ENCODE measurements around the gene SMTNL2.
"Not testable (repeated sequence)": the region's sequence is repeated elsewhere in the genome, so short reads cannot be mapped to it uniquely, and the experiment has no call there.

Gene SMTNL2

GRCh38 chr17:4604736-4605135 lies 20.4 kb downstream of the SMTNL2 start:
- not testable (repeated sequence) for DNase-seq

GRCh38 chr17:4605826-4606225 lies 21.5 kb downstream of the SMTNL2 start:
- no peak for DNase-seq

DNA sequence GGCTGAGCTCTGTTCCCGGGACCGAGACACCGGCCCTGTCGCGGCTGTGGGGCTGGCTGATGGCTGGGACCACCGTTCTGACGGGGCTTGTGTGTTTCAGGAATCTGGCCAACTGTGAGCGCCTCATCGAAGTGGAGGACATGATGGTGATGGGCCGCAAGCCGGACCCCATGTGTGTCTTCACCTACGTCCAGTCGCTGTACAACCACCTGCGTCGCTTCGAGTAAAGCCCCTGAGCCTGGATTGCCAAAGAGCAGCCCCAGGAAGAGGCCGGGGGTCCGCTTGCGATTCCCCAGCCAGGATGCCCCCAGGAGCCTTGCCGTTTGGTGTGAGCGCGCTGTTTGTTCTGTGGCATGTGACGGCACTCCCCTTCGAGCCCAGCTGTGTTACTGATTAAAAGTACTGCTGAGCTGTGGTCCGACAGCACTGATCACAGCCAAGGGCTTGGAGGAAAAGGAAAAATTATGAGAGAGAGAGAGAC lies 23.0 kb downstream of the SMTNL2 start:
- DNase-seq, result no peak

DNA sequence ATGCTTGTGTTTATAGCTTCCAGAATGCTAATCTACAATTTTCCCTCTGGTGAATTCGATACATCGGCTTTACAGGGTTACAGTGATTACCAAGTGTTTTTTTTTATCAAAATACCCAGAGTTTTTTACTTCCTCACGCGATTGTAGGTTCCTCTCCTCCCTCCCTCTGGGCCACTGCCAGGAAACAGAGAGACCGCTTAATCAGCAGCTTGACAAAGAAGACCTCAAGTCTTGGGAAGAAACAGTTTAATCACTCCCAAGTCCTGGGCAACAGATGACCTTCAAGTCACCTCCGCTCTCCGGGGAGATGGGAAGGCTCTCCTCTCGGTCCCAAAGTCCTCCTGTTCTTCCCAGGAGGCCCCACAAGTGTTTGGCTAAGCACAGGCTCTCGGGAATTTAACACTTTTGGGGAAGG lies 23.5 kb downstream of the SMTNL2 start:
- DNase-seq, result no peak

- no peak for DNase-seq
Measured at GRCh38 chr17:4609761-4610160, 25.4 kb downstream of the SMTNL2 start.

DNA sequence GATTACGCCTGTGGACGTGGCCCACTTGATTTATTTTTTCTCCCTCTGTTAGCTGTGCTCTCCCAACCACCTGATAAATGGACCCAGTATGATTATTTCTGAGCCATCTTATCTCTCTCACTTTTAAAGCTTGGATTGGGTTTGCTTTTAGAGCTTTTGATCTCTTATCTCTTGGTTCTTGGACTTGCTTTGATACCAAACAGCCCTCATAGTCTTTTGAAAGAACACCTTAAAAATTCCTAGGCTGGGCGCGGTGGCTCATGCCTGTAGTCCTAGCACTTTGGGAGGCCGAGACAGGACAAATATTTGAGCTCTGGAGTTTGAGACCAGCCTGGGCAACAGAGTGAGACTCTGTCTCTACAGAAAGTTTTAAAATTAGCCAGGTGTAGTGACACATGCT lies 25.8 kb downstream of the SMTNL2 start:
- no peak for DNase-seq

GRCh38 chr17:4610656-4611055 lies 26.3 kb downstream of the SMTNL2 start:
- no peak for DNase-seq

GRCh38 chr17:4616476-4616875 lies 32.1 kb downstream of the SMTNL2 start:
- DNase-seq, result no peak

DNA sequence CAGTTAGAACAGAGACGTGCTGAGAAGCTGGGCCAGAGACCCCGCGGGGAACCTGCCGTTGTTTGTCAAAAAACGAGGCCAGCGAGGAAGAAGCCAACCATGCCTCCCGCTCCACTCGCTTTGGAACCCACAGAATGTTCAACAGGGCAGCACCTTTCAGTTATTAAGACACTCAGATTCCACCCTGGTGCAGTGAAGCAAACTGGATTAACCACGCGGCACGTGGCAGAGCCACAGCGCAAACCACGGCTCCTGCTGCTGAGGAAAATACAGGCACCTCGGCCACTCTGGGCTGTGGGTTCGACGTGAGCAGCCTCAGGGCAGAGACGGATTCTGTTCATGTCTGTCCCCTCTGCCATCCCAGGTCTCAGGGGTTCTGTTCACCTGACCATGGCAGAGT lies 32.8 kb downstream of the SMTNL2 start:
- no peak for DNase-seq

DNA sequence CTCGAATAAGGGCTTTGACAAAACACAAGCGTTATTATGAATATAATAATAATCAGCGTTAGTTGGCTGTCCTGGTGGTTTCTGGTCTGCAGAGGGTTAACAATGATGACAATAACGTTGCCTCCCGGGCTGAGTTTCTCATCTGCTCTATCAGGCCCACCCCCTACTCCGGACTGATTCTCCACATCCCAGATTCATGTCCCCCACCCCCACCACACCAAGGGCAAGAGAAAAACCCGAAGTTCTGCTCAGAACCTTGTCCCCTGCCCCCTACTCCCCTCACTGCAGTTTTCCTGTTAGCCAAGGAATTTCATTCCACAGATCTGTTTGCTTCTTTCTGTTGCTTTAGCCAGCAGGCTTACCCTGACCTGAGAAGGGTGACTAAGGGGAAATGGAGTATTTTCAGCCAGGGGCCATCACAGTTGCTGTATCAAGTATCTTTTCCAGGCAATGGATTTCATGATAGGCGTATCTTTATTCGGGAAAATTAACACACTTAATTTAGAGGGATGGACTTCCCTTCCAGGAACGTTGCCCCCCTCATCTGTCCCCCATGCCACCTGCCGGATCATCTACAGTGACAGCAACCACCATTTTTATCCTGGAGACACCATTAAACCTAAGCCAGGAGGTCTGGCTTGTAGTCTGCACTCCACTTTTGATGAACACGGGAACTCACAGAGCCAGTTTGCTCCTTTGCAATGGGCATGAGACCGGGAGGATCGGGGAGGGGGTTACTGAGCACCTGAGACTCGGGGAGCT lies 33.4 kb downstream of the SMTNL2 start:
- no peak for DNase-seq

- DNase-seq, result no peak
Measured at GRCh38 chr17:4620531-4621101, 36.3 kb downstream of the SMTNL2 start.

DNA sequence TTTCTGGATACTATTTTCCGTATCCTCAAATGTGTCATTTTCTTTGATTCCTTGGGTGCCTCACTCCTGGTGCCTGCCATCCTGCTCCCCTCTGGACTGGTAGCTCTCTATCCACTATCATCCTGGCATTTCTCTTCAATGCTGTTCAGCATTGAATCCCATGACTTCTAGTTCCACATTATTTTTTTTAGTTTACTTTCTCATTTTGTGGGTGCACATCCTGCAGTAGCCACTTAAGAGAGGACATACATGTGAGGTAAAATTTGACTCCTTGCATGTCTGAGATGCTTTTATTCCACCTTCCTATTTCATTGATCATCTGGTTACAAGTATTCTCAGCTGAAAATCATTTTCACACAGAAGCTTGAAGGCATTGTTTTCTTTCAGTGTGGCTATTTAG lies 38.0 kb downstream of the SMTNL2 start:
- DNase-seq, result no peak

- no peak for DNase-seq
Measured at GRCh38 chr17:4623249-4623648, 38.9 kb downstream of the SMTNL2 start.

DNA sequence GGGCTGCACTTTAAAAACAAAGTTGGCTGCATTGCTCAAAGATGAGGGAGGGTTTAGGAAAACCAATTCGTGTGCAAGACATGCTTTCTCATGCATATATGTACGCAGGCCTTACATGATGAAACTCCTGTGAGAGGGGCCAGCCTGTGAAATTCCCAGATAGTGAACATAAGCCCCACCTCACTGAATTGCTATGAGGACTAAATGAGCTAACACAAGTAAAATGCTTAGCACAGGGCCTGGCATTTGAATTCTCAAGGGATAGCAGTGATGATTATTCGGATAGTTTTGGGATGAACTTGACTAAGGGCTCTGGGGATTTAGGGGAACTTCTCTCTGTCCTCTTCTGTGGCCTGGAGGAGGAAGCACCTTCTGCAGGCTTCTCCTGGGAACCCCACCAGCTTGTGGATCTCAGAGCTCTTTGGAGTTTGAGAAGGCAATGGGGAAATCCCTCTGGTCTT lies 40.2 kb downstream of the SMTNL2 start:
- DNase-seq, result not testable (repeated sequence)

- DNase-seq, result no peak
Measured at GRCh38 chr17:4625181-4625617, 40.9 kb downstream of the SMTNL2 start.

GRCh38 chr17:4626734-4627256 lies 42.5 kb downstream of the SMTNL2 start:
- no peak for DNase-seq

DNA sequence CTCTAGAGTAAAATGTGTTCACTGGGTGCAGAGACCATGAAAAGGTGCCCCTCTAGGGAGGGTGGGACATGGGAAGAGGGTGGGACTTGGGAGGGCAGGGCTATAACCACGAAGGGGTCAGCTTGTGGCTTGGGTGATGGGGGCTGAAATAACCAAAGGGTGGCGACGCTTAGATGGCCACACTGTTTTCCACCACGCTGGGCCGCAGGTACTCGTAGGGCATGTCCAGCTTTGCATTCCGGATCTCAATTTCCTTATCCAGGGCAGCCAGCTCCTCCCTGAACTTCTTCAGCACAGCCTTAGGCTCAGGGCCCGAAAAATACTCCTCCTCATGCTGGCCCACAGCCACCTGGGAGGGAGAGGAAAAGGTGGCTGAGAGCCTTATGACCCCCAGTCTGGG lies 47.1 kb downstream of the SMTNL2 start:
- DNase-seq, result no peak

DNA sequence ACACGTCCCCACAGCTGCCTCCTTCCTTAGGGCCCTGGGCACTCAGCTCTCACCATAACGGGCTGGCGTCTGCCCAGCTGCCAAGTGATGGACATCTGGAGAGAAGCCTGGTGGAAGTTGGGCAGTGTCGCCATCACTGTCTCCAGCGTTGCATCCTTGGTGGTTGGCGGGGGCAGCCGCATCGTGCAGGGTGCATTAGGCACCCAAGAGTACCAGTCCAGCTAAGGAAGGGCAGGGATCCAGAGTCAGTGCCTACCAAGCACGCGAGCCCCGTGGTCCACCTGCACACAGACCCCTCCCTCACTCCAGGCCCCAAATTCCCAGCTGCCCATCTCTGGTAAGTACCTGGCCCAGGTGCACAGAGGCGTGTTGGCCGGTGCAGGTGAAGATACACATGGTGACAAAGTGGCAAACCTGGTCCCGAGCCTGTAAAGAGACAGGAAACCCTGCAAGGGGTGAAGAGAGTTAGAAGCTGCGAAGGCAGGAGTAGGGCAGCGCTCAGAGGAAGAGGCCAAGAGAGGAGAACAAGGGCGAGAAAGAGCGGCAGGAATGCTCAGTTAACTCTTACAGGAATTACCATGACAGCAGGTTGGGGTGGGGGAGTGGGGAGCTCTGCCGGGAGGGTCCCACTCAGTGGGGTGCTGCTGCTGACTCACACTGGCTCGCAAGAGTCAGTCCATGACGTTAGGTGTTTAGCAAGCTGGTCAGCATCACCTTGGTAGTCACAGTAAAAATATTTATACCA lies 47.7 kb downstream of the SMTNL2 start:
- DNase-seq, result no peak

- no peak for DNase-seq
Measured at GRCh38 chr17:4632581-4632920, 48.2 kb downstream of the SMTNL2 start.

- no peak for DNase-seq
Measured at GRCh38 chr17:4633643-4634042, 49.3 kb downstream of the SMTNL2 start.

- no peak for DNase-seq
Measured at GRCh38 chr17:4634976-4635375, 50.6 kb downstream of the SMTNL2 start.

DNA sequence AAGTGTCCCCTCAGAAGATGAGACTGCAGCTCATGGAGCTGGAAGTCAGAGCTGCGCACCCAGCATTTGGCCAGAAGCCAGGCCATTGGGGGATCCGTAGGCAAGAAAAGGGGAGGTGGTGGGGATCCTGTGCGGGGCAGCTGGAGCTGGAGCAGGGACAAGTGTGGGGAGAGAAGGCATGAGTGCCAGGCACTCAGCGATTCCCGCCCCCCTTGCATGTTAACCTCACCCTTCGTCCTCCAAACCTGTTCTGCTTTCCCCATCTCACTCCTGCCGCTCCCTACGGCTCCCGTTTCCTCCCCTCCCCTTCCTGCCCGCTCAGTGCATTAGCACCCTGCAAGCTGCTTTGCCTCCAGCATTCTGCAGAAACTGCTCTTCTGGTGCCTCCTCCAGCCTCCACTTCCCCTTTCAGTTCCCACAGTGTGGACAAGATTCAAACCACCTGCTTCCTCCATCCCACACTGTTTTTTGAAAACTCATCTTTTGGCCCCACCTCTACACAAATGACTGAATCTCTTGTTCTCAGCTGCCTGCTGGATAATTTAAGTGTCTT lies 51.6 kb downstream of the SMTNL2 start:
- DNase-seq, result no peak

GRCh38 chr17:4636474-4637100 lies 52.3 kb downstream of the SMTNL2 start:
- no peak for DNase-seq
